Liver (tissue), 9 donors: ENCODE measurements around the gene PNMT. TPM values are rescaled to one million over a fixed set of nuclear protein-coding genes. Genes with fewer than 3 reads are reported as not detected.

Experiments
- DNase-seq: peaks from one replicate; pipeline ENCODE4 v3.0.0-alpha.2; 2017; ENCODE audit warnings: low spot score
- H3K27ac ChIP-seq, 2 donors: one replicate each; pipeline ENCODE4 v1.7.0; 2013; ENCODE audit warnings: inconsistent platforms in 2 of 2, low read length in 2 of 2, control low read depth in 1 of 2, low read depth in 1 of 2, mild to moderate bottlenecking in 1 of 2
- H3K27me3 ChIP-seq, 4 donors: one replicate each; pipeline versions ENCODE4 v1.6.1 to v1.7.0; 2013; ENCODE audit warnings: low read length in 3 of 4, inconsistent platforms in 1 of 4, mild to moderate bottlenecking in 1 of 4, moderate library complexity in 1 of 4; ENCODE audit not compliant: control insufficient read depth in 4 of 4, insufficient read depth in 4 of 4
- H3K36me3 ChIP-seq, 4 donors: one replicate each; pipeline versions ENCODE4 v1.6.1 to v1.7.0; 2013; ENCODE audit warnings: low read length in 3 of 4, mild to moderate bottlenecking in 3 of 4, low read depth in 1 of 4, moderate library complexity in 1 of 4; ENCODE audit not compliant: control insufficient read depth in 4 of 4, insufficient read depth in 3 of 4
- H3K4me1 ChIP-seq, 4 donors: one replicate each; pipeline versions ENCODE4 v1.6.1 to v1.7.0; 2013; ENCODE audit warnings: low read length in 3 of 4, mild to moderate bottlenecking in 3 of 4, moderate library complexity in 1 of 4; ENCODE audit not compliant: control insufficient read depth in 4 of 4, insufficient read depth in 4 of 4
- H3K4me3 ChIP-seq, 3 donors: one replicate each; pipeline versions ENCODE4 v1.6.1 to v1.7.0; 2013; ENCODE audit warnings: low read length in 3 of 3, control low read depth in 1 of 3, low read depth in 1 of 3, mild to moderate bottlenecking in 1 of 3
- H3K9ac ChIP-seq, 2 donors: one replicate each; pipeline ENCODE4 v1.7.0; 2013; ENCODE audit warnings: low read length in 2 of 2, mild to moderate bottlenecking in 2 of 2, moderate library complexity in 2 of 2, control low read depth in 1 of 2, low read depth in 1 of 2
- H3K9me3 ChIP-seq, 4 donors: one replicate each; pipeline versions ENCODE4 v1.6.1 to v1.7.0; 2013; ENCODE audit warnings: low read length in 3 of 4; ENCODE audit not compliant: control insufficient read depth in 4 of 4
- ATF3 ChIP-seq: IDR thresholded peaks from 2 replicates; pipeline ENCODE4 v1.6.1; 2016; ENCODE audit warnings: antibody characterized with exemption
- CTCF ChIP-seq: fragments of 150-350 bp; IDR thresholded peaks from 2 replicates; pipeline ENCODE4 v1.5.1; 2017; ENCODE audit warnings: improper control_type of control experiment, low read depth, low read length; ENCODE audit not compliant: missing input control
- FOXA1 ChIP-seq: IDR thresholded peaks from 2 replicates; pipeline ENCODE4 v1.6.1; 2016; ENCODE audit warnings: antibody characterized with exemption
- FOXA2 ChIP-seq: IDR thresholded peaks from 2 replicates; pipeline ENCODE4 v1.6.1; 2016; ENCODE audit warnings: antibody characterized with exemption
- GABPA ChIP-seq, 2 donors: IDR thresholded peaks in 1 of 2; conservative IDR thresholded peaks in 1 of 2; 2 replicates each; pipeline ENCODE4 v1.6.1; 2016; ENCODE audit warnings: antibody characterized with exemption in 2 of 2, mild to moderate bottlenecking in 1 of 2, moderate library complexity in 1 of 2
- HNF4A ChIP-seq, 2 donors: conservative IDR thresholded peaks; 2 replicates each; pipeline ENCODE4 v1.6.1; 2016; ENCODE audit warnings: antibody characterized with exemption in 2 of 2, mild to moderate bottlenecking in 2 of 2
- MAX ChIP-seq: IDR thresholded peaks from 2 replicates; pipeline ENCODE4 v1.6.1; 2016; ENCODE audit warnings: antibody characterized with exemption
- NR2F2 ChIP-seq: IDR thresholded peaks from 2 replicates; pipeline ENCODE4 v1.6.1; 2016; ENCODE audit warnings: antibody characterized with exemption
- REST ChIP-seq: IDR thresholded peaks from 2 replicates; pipeline ENCODE4 v1.6.1; 2016; ENCODE audit warnings: antibody characterized with exemption, mild to moderate bottlenecking
- RXRA ChIP-seq, 2 donors: IDR thresholded peaks; 2 replicates each; pipeline ENCODE4 v1.6.1; 2017 to 2018; ENCODE audit warnings: antibody characterized with exemption in 2 of 2, mild to moderate bottlenecking in 1 of 2
- SP1 ChIP-seq: IDR thresholded peaks from 2 replicates; pipeline ENCODE4 v1.6.1; 2018; ENCODE audit warnings: antibody characterized with exemption, mild to moderate bottlenecking
- TAF1 ChIP-seq: conservative IDR thresholded peaks from 2 replicates; pipeline ENCODE4 v1.6.1; 2016; ENCODE audit warnings: antibody characterized with exemption, mild to moderate bottlenecking
- ZBTB33 ChIP-seq: IDR thresholded peaks from 2 replicates; pipeline ENCODE4 v1.6.1; 2016; ENCODE audit warnings: antibody characterized with exemption
- WGBS: extraction: QIAGEN DNeasy Blood & Tissue Kit; methylation state at CpG from one replicate; pipeline ENCODE4 v1.1.7; 2013; 5-methylcytosine and 5-hydroxymethylcytosine counted together
- polyA plus RNA-seq, 2 donors: library from polyadenylated mRNA; stranded (reverse) in 1 of 2; unstranded in 1 of 2; fragments of 200-250 nt in 1 of 2; fragments of >200 nt in 1 of 2; fragmentation: Nextera tagmentation in 1 of 2; extraction: Ambion mirVana in 1 of 2; gene quantifications; one replicate each; pipeline versions ENCODE4 v1.2.1 to v1.2.3, GENCODE V29; 2013 to 2015
- total RNA-seq, 2 donors: library from RNA; depleted of rRNA; stranded (reverse); fragments of >200 nt; gene quantifications; one replicate each; pipeline ENCODE4 v1.2.3, GENCODE V29; 2014
- donor health status: healthy.
- donor health status: healthy.
- donor health status: healthy.
- donor health status: healthy.
- donor health status: healthy.

PNMT gene
- total and polyA plus RNA-seq, 4 donors = 0.20 to 8.6 (median 0.26) TPM; not detected in 1

- H3K9me3 ChIP-seq = no peaks in the 10 kb centered on the region
- DNase-seq = no peak
These were observed 18.1 kb upstream of the PNMT start for GRCh38 chr17:39650121-39650579.

GRCh38 chr17:39651923-39652586, 16.2 kb upstream of the PNMT start:
- Histone ChIP-seq H3K36me3 (no peaks in the 10 kb centered on the region), H3K27ac (no peak overlapping the region), H3K27me3 (no peaks in the 10 kb centered on the region), H3K4me1 (peaks cover 3 to 6% (median 4%) of the 10 kb centered on the region in 4 donors), H3K4me3 (no peak overlapping the region), H3K9ac (no peak overlapping the region), H3K9me3 (no peaks in the 10 kb centered on the region)
- WGBS = 73% methylated on average over 8 of the region's 8 CpGs
- no peak for DNase-seq
- no peak for TF ChIP-seq NR2F2
- TF ChIP-seq FOXA1 = no peak
- no peak for TF ChIP-seq REST
- no peak for TF ChIP-seq ZBTB33
- no peak for TF ChIP-seq SP1
- TF ChIP-seq MAX = no peak

More at GRCh38 chr17:39650121-39650579, 18.1 kb upstream of the PNMT start:
- Histone ChIP-seq H3K4me1 (peaks cover 0 to 6% (median 4%) of the 10 kb centered on the region in 4 donors), H3K36me3 (no peaks in the 10 kb centered on the region), H3K27me3 (no peaks in the 10 kb centered on the region), H3K27ac (no peak overlapping the region), H3K4me3 (no peak overlapping the region), H3K9ac (no peak overlapping the region)
- 96% methylated on average over 11 of the region's 11 CpGs for WGBS
- TF ChIP-seq TAF1 (no peak), HNF4A (conservative IDR thresholded peaks at IDR 0.05) (no peak), FOXA2 (no peak), RXRA (IDR thresholded peaks at IDR 0.05) (no peak), MAX (no peak), GABPA (IDR thresholded peaks at IDR 0.05 in 1 of 2, conservative IDR thresholded peaks at IDR 0.05 in 1 of 2) (no peak), NR2F2 (no peak), FOXA1 (no peak), ATF3 (no peak), CTCF (no peak)
